RWPE2 (cell line): ENCODE measurements around the gene CCND2.

Source experiments
- ATAC-seq: fragments of 200-7000 bp; cut with Tn5 transposase; 3 replicates; pipeline ENCODE4 v1.9.1; 2021; ENCODE audit warnings: low read depth
- DNase-seq: peaks from one replicate; pipeline ENCODE4 v3.0.0-alpha.2; 2020; ENCODE audit warnings: low spot score
- H3K27ac ChIP-seq: fragments of 450-650 bp; 2 replicates; pipeline ENCODE4 v1.5.1; 2017; ENCODE audit warnings: mild to moderate bottlenecking; ENCODE audit not compliant: poor library complexity, severe bottlenecking
- H3K27me3 ChIP-seq: fragments of 250-450 bp; sonication (Bioruptor Pico); 2 replicates; pipeline ENCODE4 v1.5.1; 2021; ENCODE audit warnings: mild to moderate bottlenecking, moderate library complexity; ENCODE audit not compliant: insufficient read depth, poor library complexity, severe bottlenecking
- H3K36me3 ChIP-seq: fragments of 250-450 bp; sonication (Bioruptor Pico); 2 replicates; pipeline ENCODE4 v1.5.1; 2020; ENCODE audit warnings: low read depth, mild to moderate bottlenecking, moderate library complexity
- H3K4me1 ChIP-seq: fragments of 250-450 bp; sonication (Bioruptor Pico); 2 replicates; pipeline ENCODE4 v1.5.1; 2021; ENCODE audit warnings: mild to moderate bottlenecking, moderate library complexity; ENCODE audit not compliant: insufficient read depth, poor library complexity, severe bottlenecking
- H3K4me3 ChIP-seq: fragments of 250-450 bp; sonication (Bioruptor Pico); 2 replicates; pipeline ENCODE4 v1.5.1; 2021; ENCODE audit warnings: mild to moderate bottlenecking, moderate library complexity; ENCODE audit not compliant: severe bottlenecking
- H3K9me3 ChIP-seq: fragments of 250-450 bp; sonication (Bioruptor Pico); 2 replicates; pipeline ENCODE4 v1.5.1; 2021; ENCODE audit warnings: mild to moderate bottlenecking, moderate library complexity; ENCODE audit not compliant: severe bottlenecking
- CTCF ChIP-seq: fragments of 450-650 bp; IDR thresholded peaks from one replicate; pipeline ENCODE4 v1.5.1; 2017; ENCODE audit warnings: mild to moderate bottlenecking, moderate library complexity; ENCODE audit not compliant: poor library complexity, severe bottlenecking

The CCND2 gene

DNA sequence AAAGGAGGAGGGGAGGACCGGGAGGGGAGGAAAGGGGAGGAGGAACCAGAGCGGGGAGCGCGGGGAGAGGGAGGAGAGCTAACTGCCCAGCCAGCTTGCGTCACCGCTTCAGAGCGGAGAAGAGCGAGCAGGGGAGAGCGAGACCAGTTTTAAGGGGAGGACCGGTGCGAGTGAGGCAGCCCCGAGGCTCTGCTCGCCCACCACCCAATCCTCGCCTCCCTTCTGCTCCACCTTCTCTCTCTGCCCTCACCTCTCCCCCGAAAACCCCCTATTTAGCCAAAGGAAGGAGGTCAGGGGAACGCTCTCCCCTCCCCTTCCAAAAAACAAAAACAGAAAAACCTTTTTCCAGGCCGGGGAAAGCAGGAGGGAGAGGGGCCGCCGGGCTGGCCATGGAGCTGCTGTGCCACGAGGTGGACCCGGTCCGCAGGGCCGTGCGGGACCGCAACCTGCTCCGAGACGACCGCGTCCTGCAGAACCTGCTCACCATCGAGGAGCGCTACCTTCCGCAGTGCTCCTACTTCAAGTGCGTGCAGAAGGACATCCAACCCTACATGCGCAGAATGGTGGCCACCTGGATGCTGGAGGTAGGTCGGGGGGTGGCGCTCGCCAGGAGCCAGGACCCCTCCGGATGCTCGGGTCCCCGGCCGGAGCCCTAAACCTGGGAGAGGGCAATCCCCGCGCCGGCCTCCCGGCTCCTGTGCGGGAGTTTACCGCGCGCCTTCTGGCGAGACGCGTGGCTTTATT, at the start of gene CCND2:
CCND2 (plus strand) TSS at position 111 of the 744 bp plus-strand sequence; CDS start at position 390, 279 bp downstream.
- H3K4me1 ChIP-seq: peaks cover 45% of the 10 kb centered on the region
- DNase-seq: peak; percentile 96

GRCh38 chr12:4224206-4224889, 49.2 kb upstream of the CCND2 start:
- no peak for ATAC-seq

More for the DNA sequence above, at the start of gene CCND2:
- peak; percentile 51 for ATAC-seq
- peaks cover 49% of the 10 kb centered on the region for H3K36me3 ChIP-seq
- peak within 1 kb of the TSS; percentile 81 for H3K4me3 ChIP-seq
- peak within 1 kb of the TSS; percentile 89 for H3K27ac ChIP-seq
- no peak for TF ChIP-seq CTCF
- no peaks in the 10 kb centered on the region for H3K27me3 ChIP-seq
- no peaks in the 10 kb centered on the region for H3K9me3 ChIP-seq

DNA sequence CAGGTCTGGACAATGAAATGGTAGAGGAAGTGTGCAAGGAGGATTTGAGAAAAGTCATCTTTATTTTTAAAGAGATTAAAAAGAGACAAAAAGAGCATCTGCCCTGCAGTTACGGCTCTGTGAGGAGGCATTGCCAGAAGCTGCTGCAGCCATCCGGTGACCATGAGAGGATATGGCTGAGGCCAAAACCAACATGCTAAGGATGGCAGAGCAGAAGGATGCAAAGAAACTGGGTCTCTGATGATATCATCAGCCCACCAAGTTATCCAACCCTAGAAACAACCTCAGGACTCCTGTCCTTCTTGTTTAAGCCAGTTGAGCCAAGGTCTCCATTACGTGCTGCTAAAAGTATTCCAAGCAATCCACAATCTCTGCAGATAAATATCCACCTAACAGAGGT, 48.0 kb upstream of the CCND2 start:
- H3K9me3 ChIP-seq: peaks cover 4% of the 10 kb centered on the region
- TF ChIP-seq CTCF: no peak
- ATAC-seq (no peak), DNase-seq (no peak)
- no peaks in the 10 kb centered on the region for H3K27me3 ChIP-seq
- no peak overlapping the region for H3K4me3 ChIP-seq
- H3K36me3 ChIP-seq: no peaks in the 10 kb centered on the region
- H3K4me1 ChIP-seq: peaks cover 8% of the 10 kb centered on the region
- no peak overlapping the region for H3K27ac ChIP-seq

More at GRCh38 chr12:4224206-4224889, 49.2 kb upstream of the CCND2 start:
- Histone ChIP-seq H3K27me3 (no peaks in the 10 kb centered on the region), H3K27ac (no peak overlapping the region), H3K9me3 (peaks cover 4% of the 10 kb centered on the region), H3K4me3 (no peak overlapping the region), H3K36me3 (no peaks in the 10 kb centered on the region), H3K4me1 (peaks cover 8% of the 10 kb centered on the region)
- no peak for DNase-seq
- TF ChIP-seq CTCF: no peak

DNA sequence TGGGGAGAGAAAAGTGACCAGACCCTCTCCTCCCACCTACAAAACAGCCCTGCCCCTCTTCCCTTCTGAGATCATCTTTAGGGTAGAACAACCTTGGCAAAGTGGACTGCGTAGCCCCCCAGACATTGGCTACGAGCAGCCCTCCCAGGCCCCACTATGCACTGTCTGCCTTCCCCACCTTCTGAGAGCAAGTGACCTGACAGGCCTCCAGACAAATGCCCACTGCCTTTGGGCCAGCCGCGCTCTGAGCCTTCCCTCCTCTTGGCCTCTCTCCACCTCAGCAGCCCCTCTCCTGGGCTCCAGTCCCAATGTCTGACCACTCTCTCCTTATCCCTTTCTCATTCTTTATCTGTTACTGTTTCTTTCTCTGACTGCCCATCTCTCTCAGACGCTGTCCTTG, 46.5 kb upstream of the CCND2 start:
- Histone ChIP-seq H3K27ac (no peak overlapping the region), H3K27me3 (no peaks in the 10 kb centered on the region), H3K36me3 (no peaks in the 10 kb centered on the region), H3K9me3 (peaks cover 4% of the 10 kb centered on the region), H3K4me3 (no peak overlapping the region), H3K4me1 (no peaks in the 10 kb centered on the region)
- no peak for ATAC-seq
- no peak for TF ChIP-seq CTCF
- no peak for DNase-seq

GRCh38 chr12:4228122-4228580, 45.4 kb upstream of the CCND2 start:
- ATAC-seq (no peak), DNase-seq (no peak)
- Histone ChIP-seq H3K4me1 (no peaks in the 10 kb centered on the region), H3K27me3 (no peaks in the 10 kb centered on the region), H3K9me3 (no peaks in the 10 kb centered on the region), H3K4me3 (no peak overlapping the region), H3K36me3 (no peaks in the 10 kb centered on the region), H3K27ac (no peak overlapping the region)
- TF ChIP-seq CTCF: no peak
